ENCODE results near the gene MYRF. TPM values are rescaled to one million over a fixed set of nuclear protein-coding genes. Genes with fewer than 3 reads are reported as not detected.

MYRF gene
- total and polyA plus RNA-seq, 4 donors, result 0.23 to 2.3 (median 1.0) TPM

DNA sequence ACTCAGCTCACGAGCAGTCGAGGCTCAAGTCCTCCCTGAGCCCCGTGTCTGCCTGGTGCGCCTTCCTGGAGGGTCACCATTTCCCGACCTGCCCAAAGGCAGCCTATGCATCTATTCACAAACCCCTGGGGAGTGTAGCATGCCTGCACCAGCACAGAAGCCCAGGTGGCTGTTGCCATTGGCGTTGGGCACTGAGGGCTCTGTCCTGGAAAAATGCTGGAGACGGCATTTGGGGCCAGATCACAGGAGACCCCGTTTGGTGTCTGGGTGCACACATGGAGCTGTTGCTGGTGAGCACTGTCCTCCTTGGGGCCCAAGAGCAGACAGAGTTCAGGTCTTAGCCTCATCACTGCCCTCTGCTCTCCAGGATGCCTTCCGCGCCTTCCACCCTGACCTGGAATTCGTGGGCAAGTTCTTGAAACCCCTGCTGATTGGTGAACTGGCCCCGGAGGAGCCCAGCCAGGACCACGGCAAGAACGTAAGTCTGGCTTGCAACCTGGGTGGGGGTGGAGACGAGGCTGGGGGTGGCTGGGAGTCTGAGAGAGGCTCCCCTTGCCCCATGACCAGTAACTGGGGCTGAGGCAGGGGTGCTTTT, 85.1 kb downstream of the MYRF start:
- Histone ChIP-seq H3K27me3 (ENCODE audit: control insufficient read depth in 1 of 2, insufficient read depth in 2 of 2, low read length in 1 of 2) (no peaks in the 10 kb centered on the region), H3K4me3 (ENCODE audit: low read length in 2 of 2) (no peak overlapping the region), H3K36me3 (ENCODE audit: control insufficient read depth in 1 of 2, insufficient read depth in 2 of 2, low read length in 1 of 2) (peaks cover 3 to 7% of the 10 kb centered on the region in 2 donors), H3K4me1 (ENCODE audit: control insufficient read depth in 1 of 2, insufficient read depth in 2 of 2, low read length in 2 of 2) (no peaks in the 10 kb centered on the region), H3K27ac (ENCODE audit: low read depth in 1 of 2, low read length in 2 of 2) (no peak overlapping the region), H3K9me3 (ENCODE audit: control insufficient read depth, low read length) (no peaks in the 10 kb centered on the region)
- no peak for ATAC-seq (ENCODE audit: low FRiP score)
- peak in 1 of 2 donors; percentile 65 for DNase-seq
- intact Hi-C loops (cut with DNase I), result no loop called here
- WGBS, 2 donors, result 88 to 91% methylated on average over 15 of the region's 15 CpGs

Other genes starting within 250 kb of the MYRF start
- gene LRRC10B, start 243.9 kb upstream of the MYRF start, total RNA-seq, result 1 to 10 TPM; 1.1 to 2.8 TPM
- gene LRRC10B, start 243.9 kb upstream of the MYRF start, polyA plus RNA-seq, result under 1 TPM in 1 of 2 donors, not detected in 1; 0.13 TPM
- gene SYT7, start 171.6 kb upstream of the MYRF start, total RNA-seq, result 1 to 10 TPM; 1.0 to 2.3 TPM
- gene SYT7, start 171.6 kb upstream of the MYRF start, polyA plus RNA-seq, result under 1 TPM; 0.20 to 0.88 TPM
- gene DAGLA, start 72.2 kb upstream of the MYRF start, total RNA-seq, result 1 to 10 TPM; 1.4 to 3.5 TPM
- under 1 TPM; 0.51 to 0.63 TPM for gene DAGLA, start 72.2 kb upstream of the MYRF start, polyA plus RNA-seq
- 10 to 100 TPM; 73.2 to 84.1 TPM for gene TMEM258, start 40.0 kb downstream of the MYRF start, total RNA-seq
- gene TMEM258, start 40.0 kb downstream of the MYRF start, polyA plus RNA-seq, result 100 to 1,000 TPM; 189 to 213 TPM
- 1 to 10 TPM; 5.5 to 6.9 TPM for gene FEN1, start 40.3 kb downstream of the MYRF start, total RNA-seq
- 1 to 10 TPM; 3.5 to 4.9 TPM for gene FEN1, start 40.3 kb downstream of the MYRF start, polyA plus RNA-seq
- gene FADS1, start 64.4 kb downstream of the MYRF start, total RNA-seq, result 10 to 100 TPM; 50.4 to 61.1 TPM
- 10 to 100 TPM; 11.8 to 13.7 TPM for gene FADS1, start 64.4 kb downstream of the MYRF start, polyA plus RNA-seq
- gene FADS2, start 75.7 kb downstream of the MYRF start, total RNA-seq, result 100 to 1,000 TPM in 1 of 2 donors, 10 to 100 TPM in 1; 89.7 to 167 TPM
- gene FADS2, start 75.7 kb downstream of the MYRF start, polyA plus RNA-seq, result 10 to 100 TPM; 38.2 to 71.4 TPM
- gene FADS3, start 138.9 kb downstream of the MYRF start, total RNA-seq, result 100 to 1,000 TPM; 120 to 180 TPM
- 100 to 1,000 TPM in 1 of 2 donors, 10 to 100 TPM in 1; 33.8 to 402 TPM for gene FADS3, start 138.9 kb downstream of the MYRF start, polyA plus RNA-seq
- 10 to 100 TPM; 23.8 to 45.2 TPM for gene RAB3IL1, start 164.9 kb downstream of the MYRF start, total RNA-seq
- gene RAB3IL1, start 164.9 kb downstream of the MYRF start, polyA plus RNA-seq, result 10 to 100 TPM in 1 of 2 donors, 1 to 10 TPM in 1; 6.4 to 11.4 TPM
- 1 to 10 TPM; 3.9 to 8.0 TPM for gene BEST1, start 197.7 kb downstream of the MYRF start, total RNA-seq
- 1 to 10 TPM; 3.5 to 4.1 TPM for gene BEST1, start 197.7 kb downstream of the MYRF start, polyA plus RNA-seq
- gene FTH1, start 215.0 kb downstream of the MYRF start, total RNA-seq, result 1,000 to 10,000 TPM; 2,602 to 2,677 TPM
- gene FTH1, start 215.0 kb downstream of the MYRF start, polyA plus RNA-seq, result 1,000 to 10,000 TPM; 5,184 to 9,506 TPM

All from aorta (tissue), 5 donors.